SK-N-SH (cell line): ENCODE data around the gene CES1. TPM values are rescaled to one million over a fixed set of nuclear protein-coding genes. Genes with fewer than 3 reads are reported as not detected.

Source experiments
- CTCF ChIA-PET: fragments of 300-600, 350-600 bp; formaldehyde crosslinking; extraction: SDS; loops from one replicate; lab custom pipeline; 2021; lab: Yijun Ruan, JAX
- POLR2A ChIA-PET: fragments of 350-600 bp; sonication (Branson Sonifier 250); formaldehyde crosslinking; extraction: SDS; loops from one replicate; lab custom pipeline; 2020; ENCODE audit warnings: antibody characterized with exemption, inconsistent platforms; lab: Yijun Ruan, JAX
- DNase-seq: peaks from one replicate; pipeline ENCODE4 v3.0.0; 2012
- H2AFZ ChIP-seq: fragments of 200-600 bp; sonication (generic); 2 replicates; pipeline ENCODE4 v1.8.1; 2016; ENCODE audit warnings: antibody characterized with exemption, mild to moderate bottlenecking, low read depth
- H3F3A ChIP-seq: fragments of 200-600 bp; sonication (generic); replicated peaks from 2 replicates; pipeline ENCODE3; 2016; ENCODE audit warnings: antibody characterized with exemption, mild to moderate bottlenecking; ENCODE audit not compliant: insufficient read depth
- H3K27ac ChIP-seq, 2 experiments: fragments of 200-500 bp in 1 of 2; fragments of 200-600 bp in 1 of 2; sonication (Bioruptor generic) in 1 of 2; sonication (generic), shearing (Covaris generic) in 1 of 2; 2 replicates each; pipeline versions ENCODE4 v1.5.1 to v1.6.1; 2014 to 2016; ENCODE audit warnings: low read depth in 2 of 2, inconsistent platforms in 1 of 2, low read length in 1 of 2, mild to moderate bottlenecking in 1 of 2, mixed read lengths in 1 of 2
- H3K27me3 ChIP-seq: fragments of 200-600 bp; sonication (generic), shearing (Covaris generic); 2 replicates; pipeline ENCODE4 v1.6.1; 2016; ENCODE audit warnings: mixed run types; ENCODE audit not compliant: insufficient read depth
- H3K36me3 ChIP-seq, 2 experiments: fragments of 200-500 bp in 1 of 2; fragments of 200-600 bp in 1 of 2; sonication (Bioruptor generic) in 1 of 2; sonication (generic) in 1 of 2; replicated peaks in 1 of 2; 2 replicates each; pipeline versions ENCODE3 to v1.5.1; 2014 to 2016; ENCODE audit warnings: low read length in 1 of 2, mild to moderate bottlenecking in 1 of 2; ENCODE audit not compliant: insufficient read depth in 2 of 2, control insufficient read depth in 1 of 2
- H3K4me1 ChIP-seq, 2 experiments: fragments of 200-500 bp in 1 of 2; fragments of 200-600 bp in 1 of 2; sonication (Bioruptor generic) in 1 of 2; sonication (generic), shearing (Covaris generic) in 1 of 2; 2 replicates each; pipeline versions ENCODE4 v1.5.1 to v1.6.1; 2014 to 2016; ENCODE audit warnings: low read depth in 1 of 2, low read length in 1 of 2, mixed run types in 1 of 2; ENCODE audit not compliant: insufficient read depth in 2 of 2, control insufficient read depth in 1 of 2
- H3K4me2 ChIP-seq: fragments of 200-600 bp; sonication (generic), shearing (Covaris generic); 2 replicates; pipeline ENCODE4 v1.6.1; 2017; ENCODE audit warnings: mixed run types
- H3K4me3 ChIP-seq, 2 experiments: fragments of 200-500 bp in 1 of 2; fragments of 200-600 bp in 1 of 2; sonication (Bioruptor generic) in 1 of 2; sonication (generic), shearing (Covaris generic) in 1 of 2; 2 replicates each; pipeline versions ENCODE4 v1.5.1 to v1.8.1; 2014 to 2016; ENCODE audit warnings: low read depth in 2 of 2, inconsistent platforms in 1 of 2, low read length in 1 of 2, mild to moderate bottlenecking in 1 of 2, mixed read lengths in 1 of 2, moderate library complexity in 1 of 2
- H3K79me2 ChIP-seq: fragments of 200-600 bp; sonication (generic); 2 replicates; pipeline ENCODE4 v1.8.1; 2017; ENCODE audit warnings: mild to moderate bottlenecking; ENCODE audit not compliant: insufficient read depth
- H3K9ac ChIP-seq: fragments of 200-600 bp; sonication (generic); 2 replicates; pipeline ENCODE4 v1.6.1; 2017; ENCODE audit warnings: mixed run types
- H3K9me2 ChIP-seq: fragments of 200-600 bp; sonication (generic); 2 replicates; pipeline ENCODE4 v1.6.1; 2017; ENCODE audit warnings: mixed run types
- H3K9me3 ChIP-seq: fragments of 200-600 bp; sonication (generic); 2 replicates; pipeline ENCODE4 v1.6.1; 2017; ENCODE audit warnings: mixed run types, mild to moderate bottlenecking, moderate library complexity
- H4K20me1 ChIP-seq: fragments of 200-600 bp; sonication (generic); 2 replicates; pipeline ENCODE4 v1.6.1; 2017; ENCODE audit warnings: mild to moderate bottlenecking, mixed run types; ENCODE audit not compliant: insufficient read depth
- FOXJ3 ChIP-seq: sonication (generic); formaldehyde crosslinking; IDR thresholded peaks from 2 replicates; pipeline ENCODE4 v1.5.1; 2020; ENCODE audit warnings: mild to moderate bottlenecking, missing genetic modification reagents
- POLR2AphosphoS5 ChIP-seq: IDR thresholded peaks from 2 replicates; pipeline ENCODE4 v1.6.1; 2012; ENCODE audit warnings: low read depth, low read length
- RCOR1 ChIP-seq: fragments of 150-350 bp; IDR thresholded peaks from 2 replicates; pipeline ENCODE4 v1.6.1; 2017; ENCODE audit warnings: antibody characterized with exemption, low read length
- TCF12 ChIP-seq: IDR thresholded peaks from 2 replicates; pipeline ENCODE4 v1.4.0; 2012
- TEAD4 ChIP-seq: IDR thresholded peaks from 2 replicates; pipeline ENCODE4 v1.4.0; 2012; ENCODE audit warnings: mild to moderate bottlenecking, borderline replicate concordance; ENCODE audit not compliant: insufficient read depth
- WGBS: methylation state at CpG from one replicate; pipeline ENCODE4 v1.1.6; 2017; ENCODE audit warnings: low lambda C conversion rate; 5-methylcytosine and 5-hydroxymethylcytosine counted together
- polyA plus RNA-seq, 3 experiments: library from polyadenylated mRNA; depleted of rRNA; stranded (reverse); fragments of >200 nt; gene quantifications; 2 replicates each; pipeline ENCODE4 v1.2.3, GENCODE V29; 2012
- TF ChIP-seq, protein P1 (sequence below): IDR thresholded peaks from 2 replicates; pipeline ENCODE4 v1.6.1; 2012; ENCODE audit warnings: mild to moderate bottlenecking, low read depth, low read length, moderate library complexity
- TF ChIP-seq, protein P2 (sequence below): fragments of 200-600 bp; sonication (generic); IDR thresholded peaks from 2 replicates; pipeline ENCODE4 v1.6.1; 2017; ENCODE audit warnings: antibody characterized with exemption, mild to moderate bottlenecking, moderate library complexity

Gene CES1
- polyA plus RNA-seq, 1 of the 3 experiments (the other 2 are of a cell fraction), result not detected

DNA sequence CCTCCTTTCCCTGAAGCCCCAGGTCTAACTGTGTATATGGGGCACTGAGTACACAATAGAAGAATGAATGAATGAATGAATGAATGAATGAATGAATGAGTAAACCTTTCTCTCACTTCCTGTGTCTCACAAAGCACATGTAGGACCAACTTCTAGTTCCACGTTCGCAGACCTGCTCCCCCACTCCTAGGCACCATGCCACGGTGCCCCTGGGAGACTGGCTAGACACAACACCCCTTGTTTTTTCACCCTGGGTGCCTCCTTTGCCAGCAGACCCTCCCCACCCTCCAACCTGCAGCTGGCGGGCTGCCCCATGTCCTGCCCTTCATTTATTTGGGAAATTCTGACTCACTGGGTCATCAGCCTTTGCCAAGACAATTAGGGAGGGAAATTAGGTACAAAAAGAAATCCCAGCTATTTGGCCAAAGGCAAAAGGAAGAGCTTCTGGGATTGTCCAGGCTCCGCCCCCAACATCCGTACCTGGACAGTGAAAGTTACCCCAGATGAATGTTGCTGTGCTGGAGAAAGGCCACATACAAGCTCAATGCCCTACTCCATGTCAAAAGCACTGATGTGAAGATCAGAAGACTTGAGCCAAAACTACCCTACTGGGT is 7.7 kb downstream of the CES1 start (continued):
- TF ChIP-seq TEAD4 (no peak), RCOR1 (no peak), POLR2AphosphoS5 (no peak), TCF12 (no peak)
- TF ChIP-seq, protein P1, sequence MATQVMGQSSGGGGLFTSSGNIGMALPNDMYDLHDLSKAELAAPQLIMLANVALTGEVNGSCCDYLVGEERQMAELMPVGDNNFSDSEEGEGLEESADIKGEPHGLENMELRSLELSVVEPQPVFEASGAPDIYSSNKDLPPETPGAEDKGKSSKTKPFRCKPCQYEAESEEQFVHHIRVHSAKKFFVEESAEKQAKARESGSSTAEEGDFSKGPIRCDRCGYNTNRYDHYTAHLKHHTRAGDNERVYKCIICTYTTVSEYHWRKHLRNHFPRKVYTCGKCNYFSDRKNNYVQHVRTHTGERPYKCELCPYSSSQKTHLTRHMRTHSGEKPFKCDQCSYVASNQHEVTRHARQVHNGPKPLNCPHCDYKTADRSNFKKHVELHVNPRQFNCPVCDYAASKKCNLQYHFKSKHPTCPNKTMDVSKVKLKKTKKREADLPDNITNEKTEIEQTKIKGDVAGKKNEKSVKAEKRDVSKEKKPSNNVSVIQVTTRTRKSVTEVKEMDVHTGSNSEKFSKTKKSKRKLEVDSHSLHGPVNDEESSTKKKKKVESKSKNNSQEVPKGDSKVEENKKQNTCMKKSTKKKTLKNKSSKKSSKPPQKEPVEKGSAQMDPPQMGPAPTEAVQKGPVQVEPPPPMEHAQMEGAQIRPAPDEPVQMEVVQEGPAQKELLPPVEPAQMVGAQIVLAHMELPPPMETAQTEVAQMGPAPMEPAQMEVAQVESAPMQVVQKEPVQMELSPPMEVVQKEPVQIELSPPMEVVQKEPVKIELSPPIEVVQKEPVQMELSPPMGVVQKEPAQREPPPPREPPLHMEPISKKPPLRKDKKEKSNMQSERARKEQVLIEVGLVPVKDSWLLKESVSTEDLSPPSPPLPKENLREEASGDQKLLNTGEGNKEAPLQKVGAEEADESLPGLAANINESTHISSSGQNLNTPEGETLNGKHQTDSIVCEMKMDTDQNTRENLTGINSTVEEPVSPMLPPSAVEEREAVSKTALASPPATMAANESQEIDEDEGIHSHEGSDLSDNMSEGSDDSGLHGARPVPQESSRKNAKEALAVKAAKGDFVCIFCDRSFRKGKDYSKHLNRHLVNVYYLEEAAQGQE, result no peak

GRCh38 chr16:55824473-55825000 is 8.4 kb downstream of the CES1 start:
- Histone ChIP-seq H3K27ac (no peak overlapping the region), H3K4me3 (no peak overlapping the region)
- TF ChIP-seq, protein P1, result no peak
- TF ChIP-seq FOXJ3 (CRISPR knock-in tag), result no peak
- TF ChIP-seq, protein P2, sequence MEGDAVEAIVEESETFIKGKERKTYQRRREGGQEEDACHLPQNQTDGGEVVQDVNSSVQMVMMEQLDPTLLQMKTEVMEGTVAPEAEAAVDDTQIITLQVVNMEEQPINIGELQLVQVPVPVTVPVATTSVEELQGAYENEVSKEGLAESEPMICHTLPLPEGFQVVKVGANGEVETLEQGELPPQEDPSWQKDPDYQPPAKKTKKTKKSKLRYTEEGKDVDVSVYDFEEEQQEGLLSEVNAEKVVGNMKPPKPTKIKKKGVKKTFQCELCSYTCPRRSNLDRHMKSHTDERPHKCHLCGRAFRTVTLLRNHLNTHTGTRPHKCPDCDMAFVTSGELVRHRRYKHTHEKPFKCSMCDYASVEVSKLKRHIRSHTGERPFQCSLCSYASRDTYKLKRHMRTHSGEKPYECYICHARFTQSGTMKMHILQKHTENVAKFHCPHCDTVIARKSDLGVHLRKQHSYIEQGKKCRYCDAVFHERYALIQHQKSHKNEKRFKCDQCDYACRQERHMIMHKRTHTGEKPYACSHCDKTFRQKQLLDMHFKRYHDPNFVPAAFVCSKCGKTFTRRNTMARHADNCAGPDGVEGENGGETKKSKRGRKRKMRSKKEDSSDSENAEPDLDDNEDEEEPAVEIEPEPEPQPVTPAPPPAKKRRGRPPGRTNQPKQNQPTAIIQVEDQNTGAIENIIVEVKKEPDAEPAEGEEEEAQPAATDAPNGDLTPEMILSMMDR, result no peak
- TF ChIP-seq, all 33 proteins: peak for 0
- WGBS, result 33% methylated on average over 2 of the region's 4 CpGs
- H3K4me1 ChIP-seq, result no peaks in the 10 kb centered on the region
- no peaks in the 10 kb centered on the region for H3K27me3 ChIP-seq
- no peak overlapping the region for H3K4me2 ChIP-seq
- H3K9ac ChIP-seq, result no peak overlapping the region
- H4K20me1 ChIP-seq, result no peaks in the 10 kb centered on the region
- no peaks in the 10 kb centered on the region for H3K36me3 ChIP-seq
- no peaks in the 10 kb centered on the region for H3K9me2 ChIP-seq
- no peaks in the 10 kb centered on the region for H3K9me3 ChIP-seq
- no peak for DNase-seq
- POLR2A ChIA-PET, result no interaction called here
- CTCF ChIA-PET, result no interaction called here
- no peak overlapping the region for H2AFZ ChIP-seq
- H3F3A ChIP-seq, result no peaks in the 10 kb centered on the region
- H3K79me2 ChIP-seq, result no peaks in the 10 kb centered on the region
